GM12872 (cell line): ENCODE measurements around the gene GNGT1.

ENCODE experiments used
- TF ChIP-seq, protein P1 (sequence below): IDR thresholded peaks from 3 replicates; pipeline ENCODE4 v1.5.1; 2011; ENCODE audit warnings: low read depth, mild to moderate bottlenecking, low read length, moderate library complexity; ENCODE audit not compliant: insufficient read depth

The GNGT1 gene

DNA sequence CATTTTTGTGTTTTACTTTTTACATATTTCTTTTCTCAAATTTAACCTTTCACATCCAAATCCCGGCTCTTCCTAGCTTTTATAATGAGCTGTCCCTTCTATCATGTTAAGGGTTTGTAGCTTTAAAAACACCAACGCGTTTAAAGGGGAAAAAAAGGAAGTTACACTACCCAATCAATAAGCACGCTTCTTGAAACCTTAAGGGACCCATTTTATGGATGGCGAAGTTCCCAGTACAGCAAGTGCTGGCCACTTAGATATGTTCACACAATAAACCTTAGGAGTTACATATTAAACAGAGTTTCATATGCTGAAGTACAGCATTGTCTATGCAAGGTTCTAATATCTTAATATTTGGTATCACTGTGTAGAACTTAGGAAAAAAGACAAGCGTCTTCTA lies 16.9 kb downstream of the GNGT1 start:
- TF ChIP-seq, protein P1, sequence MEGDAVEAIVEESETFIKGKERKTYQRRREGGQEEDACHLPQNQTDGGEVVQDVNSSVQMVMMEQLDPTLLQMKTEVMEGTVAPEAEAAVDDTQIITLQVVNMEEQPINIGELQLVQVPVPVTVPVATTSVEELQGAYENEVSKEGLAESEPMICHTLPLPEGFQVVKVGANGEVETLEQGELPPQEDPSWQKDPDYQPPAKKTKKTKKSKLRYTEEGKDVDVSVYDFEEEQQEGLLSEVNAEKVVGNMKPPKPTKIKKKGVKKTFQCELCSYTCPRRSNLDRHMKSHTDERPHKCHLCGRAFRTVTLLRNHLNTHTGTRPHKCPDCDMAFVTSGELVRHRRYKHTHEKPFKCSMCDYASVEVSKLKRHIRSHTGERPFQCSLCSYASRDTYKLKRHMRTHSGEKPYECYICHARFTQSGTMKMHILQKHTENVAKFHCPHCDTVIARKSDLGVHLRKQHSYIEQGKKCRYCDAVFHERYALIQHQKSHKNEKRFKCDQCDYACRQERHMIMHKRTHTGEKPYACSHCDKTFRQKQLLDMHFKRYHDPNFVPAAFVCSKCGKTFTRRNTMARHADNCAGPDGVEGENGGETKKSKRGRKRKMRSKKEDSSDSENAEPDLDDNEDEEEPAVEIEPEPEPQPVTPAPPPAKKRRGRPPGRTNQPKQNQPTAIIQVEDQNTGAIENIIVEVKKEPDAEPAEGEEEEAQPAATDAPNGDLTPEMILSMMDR = no peak

DNA sequence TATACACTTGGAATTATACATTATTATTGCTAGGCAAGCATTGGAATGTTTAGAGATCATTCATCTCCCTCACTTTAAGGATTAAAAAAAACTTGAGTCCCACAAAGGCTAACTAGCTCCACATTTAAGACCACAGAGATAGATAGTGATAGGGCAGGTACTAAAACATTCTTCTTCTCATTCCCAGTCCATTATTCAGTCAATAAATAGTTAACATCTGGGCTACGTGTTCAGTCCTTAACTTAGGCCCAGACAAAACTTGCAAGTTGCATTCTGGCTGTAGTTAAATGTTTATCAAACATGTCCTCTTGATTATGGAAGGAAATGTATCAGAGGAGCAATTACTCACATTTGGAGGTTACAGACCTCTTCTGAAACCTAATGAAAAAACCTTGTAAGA lies 17.6 kb downstream of the GNGT1 start:
- TF ChIP-seq, protein P1 = no peak

GRCh38 chr7:93926800-93927199 lies 20.4 kb downstream of the GNGT1 start:
- TF ChIP-seq, protein P1 = no peak

- TF ChIP-seq, protein P1 = no peak
These were observed 21.2 kb downstream of the GNGT1 start for GRCh38 chr7:93927585-93927984.

DNA sequence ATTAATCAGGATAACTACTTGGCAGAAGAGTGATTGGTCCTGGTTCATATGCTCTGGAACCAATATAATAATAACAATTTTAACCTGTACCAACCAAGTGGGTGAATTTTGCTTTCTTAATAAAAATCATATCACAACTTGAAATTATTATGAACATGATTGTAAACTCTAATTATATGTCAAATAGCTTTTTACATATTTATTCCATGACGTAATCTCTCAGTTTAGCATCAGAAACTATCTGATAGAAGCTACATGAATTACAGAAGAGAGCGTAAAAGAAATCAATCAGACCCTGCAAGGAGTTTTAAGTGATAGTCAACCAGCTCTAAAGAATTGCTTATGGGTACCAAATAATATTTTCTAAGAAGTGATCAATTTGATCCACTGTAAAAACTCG lies 25.3 kb downstream of the GNGT1 start:
- TF ChIP-seq, protein P1 = no peak

DNA sequence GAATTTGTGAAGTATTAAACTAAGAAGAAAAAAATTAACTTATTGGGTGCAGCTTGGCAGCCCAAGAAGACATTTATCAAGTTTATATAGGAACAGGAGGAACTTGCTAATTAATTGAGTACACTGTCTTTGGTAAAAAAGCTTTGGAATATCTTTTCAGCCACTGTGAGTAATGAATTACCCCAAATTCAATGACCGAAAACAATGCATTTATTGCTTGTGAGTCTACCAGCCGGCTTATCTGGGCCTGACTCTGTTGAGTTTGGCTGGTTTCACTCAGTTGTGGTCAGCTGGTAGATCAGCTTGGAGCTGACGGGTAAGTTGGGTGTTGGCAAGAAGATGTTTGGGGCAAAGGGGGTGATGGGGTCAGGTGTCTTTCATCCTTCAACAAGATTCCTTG lies 26.8 kb downstream of the GNGT1 start:
- TF ChIP-seq, protein P1 = no peak

- TF ChIP-seq, protein P1 = no peak
These were observed 28.7 kb downstream of the GNGT1 start for GRCh38 chr7:93935102-93935501.

DNA sequence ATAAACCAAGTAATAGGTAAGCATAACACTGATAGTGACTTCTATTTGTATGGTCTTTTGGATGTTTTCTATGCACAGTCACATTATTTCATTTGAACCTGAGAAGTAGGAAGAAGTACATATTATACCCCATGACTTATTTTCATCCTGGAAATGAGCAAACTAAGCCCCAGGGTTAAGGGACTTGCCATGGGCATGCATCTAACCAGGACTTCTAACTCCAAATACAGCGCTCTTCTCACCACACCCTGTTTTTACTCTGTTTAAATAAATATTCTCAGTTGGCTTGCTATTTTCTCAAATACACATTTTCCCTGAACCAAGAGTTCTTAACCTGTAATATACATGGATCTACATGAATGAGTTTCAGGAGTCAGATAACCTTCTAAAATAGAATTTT lies 31.5 kb downstream of the GNGT1 start:
- TF ChIP-seq, protein P1 = no peak
